ENCODE results near the gene ABHD4. TPM values are rescaled to one million over a fixed set of nuclear protein-coding genes. Genes with fewer than 3 reads are reported as not detected.

ABHD4 gene
- total and polyA plus RNA-seq, 2 of the 4 experiments (the other 2 are of a cell fraction), result 5.0 to 22.0 TPM

- TF ChIP-seq ELK1 (IDR thresholded peaks at IDR 0.05; ENCODE audit: borderline replicate concordance, low read depth, low read length) (no peak), FOS (IDR thresholded peaks at IDR 0.05; ENCODE audit: low read depth, low read length) (no peak), CEBPB (IDR thresholded peaks at IDR 0.05; ENCODE audit: low read depth, low read length) (no peak), MXI1 (IDR thresholded peaks at IDR 0.05; ENCODE audit: borderline replicate concordance, low read depth, low read length) (no peak; the same call in 1 of the 2 replicates), SMC3 (IDR thresholded peaks at IDR 0.05; ENCODE audit: low read depth, low read length) (no peak), RCOR1 (IDR thresholded peaks at IDR 0.05; ENCODE audit: insufficient replicate concordance, low read length) (no peak)
These were observed at the start of gene ABHD4 (continued) for GRCh38 chr14:22598099-22598895.
